Ishikawa (cell line): Measurements from ENCODE around the gene SUMO4.

Source experiments
- CREB1 ChIP-seq: IDR thresholded peaks from 2 replicates; pipeline ENCODE4 v1.6.1; 2012; ENCODE audit warnings: low read depth
- EP300 ChIP-seq: IDR thresholded peaks from 2 replicates; pipeline ENCODE4 v1.6.1; 2012; ENCODE audit warnings: borderline replicate concordance

GRCh38 chr6:149357726-149358538 lies 42.1 kb upstream of the SUMO4 start:
- TF ChIP-seq CREB1 (no peak), EP300 (no peak)
